Measurements from ENCODE around the gene LCN12.

LCN12 gene

DNA sequence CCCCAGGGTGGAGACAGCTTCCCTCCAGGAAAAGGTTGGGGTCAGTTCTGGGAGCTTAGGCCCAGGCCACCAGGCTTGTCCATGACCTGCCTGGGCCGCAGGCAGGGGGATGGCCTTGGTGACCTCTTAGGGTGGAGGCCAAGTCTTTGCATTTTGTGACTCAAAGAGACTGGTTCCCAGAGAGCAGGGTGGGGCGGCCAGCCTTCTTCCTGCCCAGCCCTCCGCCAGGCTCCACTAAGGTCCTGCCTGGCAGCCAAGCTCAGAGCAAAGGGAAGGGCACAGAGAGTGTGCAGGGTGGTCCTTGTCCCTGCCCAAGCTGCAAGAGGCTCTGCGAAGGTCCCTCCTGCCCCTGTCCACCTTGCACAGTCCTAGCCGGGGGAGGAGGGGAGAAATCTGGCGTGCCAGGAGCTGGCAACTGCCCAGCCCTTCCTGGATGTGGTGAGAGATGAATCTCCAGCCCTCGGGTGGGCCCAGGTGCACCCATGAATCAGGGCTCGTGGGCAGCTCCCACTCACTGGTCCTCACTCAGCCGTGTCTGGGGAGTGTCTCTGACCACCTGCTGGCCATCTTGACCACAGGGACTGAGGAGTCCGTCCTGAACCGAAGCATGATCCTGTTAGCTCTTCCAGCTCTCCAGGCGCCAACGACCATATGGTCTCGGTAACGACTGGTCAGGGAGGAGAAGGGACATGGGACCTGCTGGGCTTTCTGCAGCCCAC, 22.9 kb downstream of the LCN12 start:
- DNase-seq (ENCODE audit: low spot score): no peak

- no peak for DNase-seq (ENCODE audit: low spot score)
These were observed 23.6 kb downstream of the LCN12 start for GRCh38 chr9:136975644-136976043.

DNA sequence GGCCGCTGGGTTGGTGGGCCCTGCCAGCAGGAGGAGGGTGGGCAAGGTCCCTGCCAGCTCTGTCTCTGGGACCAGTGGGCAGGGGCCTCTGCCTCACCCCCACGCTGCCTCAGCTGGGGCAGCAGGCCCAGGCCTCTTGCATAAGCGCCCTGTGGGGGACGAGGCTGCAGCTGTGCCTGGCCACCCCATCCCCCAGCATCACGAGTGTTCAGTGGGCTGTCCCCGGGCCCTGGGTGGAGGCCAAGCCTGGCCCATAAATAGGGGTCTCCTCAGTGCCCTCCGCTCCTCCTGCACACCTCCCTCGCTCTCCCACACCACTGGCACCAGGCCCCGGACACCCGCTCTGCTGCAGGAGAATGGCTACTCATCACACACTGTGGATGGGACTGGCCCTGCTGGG, 25.1 kb downstream of the LCN12 start, which contains the start of gene PTGDS:
PTGDS (plus strand) TSS at position 282 of the 400 bp plus-strand sequence; CDS start at position 357, 75 bp downstream.
- no peak for DNase-seq (ENCODE audit: low spot score)

- no peak for DNase-seq (ENCODE audit: low spot score)
These were observed 25.6 kb downstream of the LCN12 start for GRCh38 chr9:136977649-136978072.

DNA sequence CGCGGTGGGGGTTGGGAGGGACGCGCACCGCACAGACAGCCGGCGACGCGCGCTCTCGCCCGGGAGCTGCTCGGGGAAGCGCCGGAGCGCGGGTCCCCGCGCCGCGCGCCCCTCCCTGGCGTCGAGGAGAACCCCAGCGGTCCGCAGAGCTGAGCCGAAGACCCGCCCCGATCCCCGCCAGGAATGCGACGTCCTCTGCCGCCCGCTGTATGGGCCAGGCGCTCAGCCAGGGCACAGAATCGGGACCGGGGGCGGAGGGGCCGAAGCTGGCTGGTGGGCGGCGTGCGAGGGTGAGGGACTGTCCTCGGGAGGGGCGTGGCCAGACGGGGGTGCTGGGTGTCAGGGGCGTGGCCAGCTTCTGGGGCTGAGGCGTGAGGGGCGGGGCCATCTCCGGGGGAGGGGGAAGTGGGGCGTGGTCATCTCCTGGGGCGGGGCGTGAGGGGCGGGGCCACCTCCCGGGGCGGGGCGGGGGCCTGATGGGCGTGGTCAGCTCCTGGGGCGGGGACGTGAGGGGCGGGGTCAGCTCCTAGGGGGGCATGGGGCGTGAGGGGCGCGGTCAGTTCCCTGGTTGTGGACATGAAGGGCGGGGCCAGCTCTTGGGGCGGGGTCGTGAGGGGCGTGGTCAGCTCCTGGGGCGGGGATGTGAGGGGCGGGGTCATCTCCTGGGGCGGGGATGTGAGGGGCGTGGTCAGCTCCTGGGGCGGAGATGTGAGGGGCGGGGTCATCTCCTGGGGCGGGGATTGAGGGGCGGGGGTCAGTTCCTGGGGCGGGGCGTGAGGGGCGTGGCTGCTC, 26.2 kb downstream of the LCN12 start:
- peak; percentile 78 for DNase-seq (ENCODE audit: low spot score)

- no peak for DNase-seq (ENCODE audit: low spot score)
These were observed 26.9 kb downstream of the LCN12 start for GRCh38 chr9:136978865-136979544.

DNA sequence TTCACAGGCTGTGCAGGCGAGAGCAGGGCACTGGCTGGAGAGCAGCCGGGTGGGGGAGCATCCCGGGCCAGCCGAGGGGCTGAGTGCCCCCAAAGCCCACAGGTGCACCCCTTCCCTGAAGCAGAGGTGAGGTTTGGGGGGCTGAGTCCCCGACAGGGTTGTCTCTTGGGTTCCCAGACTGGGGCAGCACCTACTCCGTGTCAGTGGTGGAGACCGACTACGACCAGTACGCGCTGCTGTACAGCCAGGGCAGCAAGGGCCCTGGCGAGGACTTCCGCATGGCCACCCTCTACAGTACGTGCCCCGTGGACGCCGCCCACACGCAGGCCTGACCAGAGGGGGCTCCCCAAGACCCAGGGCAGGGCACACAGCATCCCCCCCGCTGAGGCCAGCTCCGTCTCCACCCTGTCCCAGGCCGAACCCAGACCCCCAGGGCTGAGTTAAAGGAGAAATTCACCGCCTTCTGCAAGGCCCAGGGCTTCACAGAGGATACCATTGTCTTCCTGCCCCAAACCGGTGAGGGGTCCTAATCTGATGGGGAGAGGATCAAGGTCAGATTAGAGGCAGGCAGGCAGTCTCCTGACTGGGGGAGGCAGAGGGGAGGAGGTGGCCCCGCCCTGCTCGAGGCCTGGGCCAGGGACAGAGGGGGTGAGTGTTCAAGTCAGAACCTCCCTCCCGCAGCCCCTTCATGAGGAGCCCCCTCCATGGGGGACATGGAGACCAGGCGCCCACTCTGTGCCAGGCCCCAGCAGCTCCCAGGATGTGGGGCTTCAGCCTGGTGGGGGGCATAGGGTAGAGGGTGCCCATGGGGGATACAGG, 27.9 kb downstream of the LCN12 start:
- DNase-seq (ENCODE audit: low spot score): no peak

GRCh38 chr9:136980669-136981478, 28.8 kb downstream of the LCN12 start:
- no peak for DNase-seq (ENCODE audit: low spot score)

- no peak for DNase-seq (ENCODE audit: low spot score)
These were observed 29.6 kb downstream of the LCN12 start for GRCh38 chr9:136981588-136982231.

- no peak for DNase-seq (ENCODE audit: low spot score)
These were observed 30.4 kb downstream of the LCN12 start, which contains the start of gene LCNL1 for GRCh38 chr9:136982232-136983051. LCNL1 (plus strand) TSS chr9:136982993; CDS start chr9:136983587, 594 bp downstream.

- DNase-seq (ENCODE audit: low spot score): no peak
These were observed 31.1 kb downstream of the LCN12 start for GRCh38 chr9:136983167-136983566.

DNA sequence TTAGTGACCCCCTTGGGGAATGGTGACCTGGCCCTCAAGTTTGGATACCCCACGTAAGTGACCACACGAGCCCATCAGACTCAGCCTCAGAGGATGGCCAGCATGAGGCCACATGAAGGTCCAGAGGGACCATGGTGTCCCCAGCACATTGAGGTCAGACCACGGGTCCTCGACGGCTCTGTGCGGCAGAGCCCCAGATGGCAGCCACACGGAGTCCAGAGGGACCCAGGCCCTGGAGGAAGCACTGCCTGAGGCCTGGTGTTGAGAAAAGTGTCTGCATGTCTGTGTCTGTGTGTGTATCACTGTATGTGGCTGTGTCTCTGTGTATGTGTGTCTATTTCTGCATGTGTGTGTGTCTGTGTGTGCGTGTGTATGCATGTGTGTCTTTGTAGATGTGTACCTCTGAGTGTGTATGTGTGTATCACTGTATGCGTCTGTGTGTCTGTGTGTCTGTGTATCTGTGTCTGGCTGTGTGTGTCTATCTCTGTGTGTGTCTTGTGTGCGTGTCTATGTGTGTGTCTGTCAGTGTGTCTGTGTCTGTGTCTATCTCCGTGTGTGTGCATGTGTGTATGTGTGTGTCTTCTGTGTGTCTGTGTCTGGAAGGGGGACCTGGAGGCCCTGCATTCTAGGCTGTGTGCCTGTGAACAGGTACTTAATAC, 31.7 kb downstream of the LCN12 start:
- DNase-seq (ENCODE audit: low spot score): no peak

- no peak for DNase-seq (ENCODE audit: low spot score)
These were observed 32.5 kb downstream of the LCN12 start for GRCh38 chr9:136984464-136985026.

DNA sequence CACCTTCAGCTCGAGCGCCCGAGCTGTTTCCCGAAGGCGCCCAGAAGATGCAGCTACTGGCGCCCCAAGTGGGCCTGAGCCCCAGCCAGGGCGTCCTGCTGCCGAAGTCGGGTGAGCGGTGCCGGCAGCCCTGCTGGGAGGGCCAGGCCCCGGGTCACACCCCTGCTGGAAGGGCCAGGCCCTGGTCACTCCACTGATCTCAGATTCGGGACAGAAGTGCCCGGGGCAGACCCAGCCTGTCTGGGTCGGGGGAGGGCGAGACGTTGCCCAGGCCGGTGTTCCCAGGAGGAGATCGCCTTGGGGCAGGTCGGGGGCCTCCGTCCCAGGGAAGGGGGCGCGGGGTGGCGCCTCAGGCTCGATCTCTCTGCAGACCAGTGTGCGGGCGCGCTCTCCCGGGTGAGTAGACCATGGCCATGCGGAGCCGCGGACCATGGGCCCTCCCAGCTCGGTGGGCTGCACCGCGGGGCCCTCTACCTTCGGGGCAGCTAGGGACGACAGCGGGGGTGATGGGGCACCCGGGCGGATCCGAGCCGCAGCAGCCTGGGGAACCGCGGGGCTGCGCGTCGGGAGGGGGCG, 33.0 kb downstream of the LCN12 start:
- DNase-seq (ENCODE audit: low spot score): no peak

GRCh38 chr9:136985853-136986252, 33.8 kb downstream of the LCN12 start:
- DNase-seq (ENCODE audit: low spot score): no peak

DNA sequence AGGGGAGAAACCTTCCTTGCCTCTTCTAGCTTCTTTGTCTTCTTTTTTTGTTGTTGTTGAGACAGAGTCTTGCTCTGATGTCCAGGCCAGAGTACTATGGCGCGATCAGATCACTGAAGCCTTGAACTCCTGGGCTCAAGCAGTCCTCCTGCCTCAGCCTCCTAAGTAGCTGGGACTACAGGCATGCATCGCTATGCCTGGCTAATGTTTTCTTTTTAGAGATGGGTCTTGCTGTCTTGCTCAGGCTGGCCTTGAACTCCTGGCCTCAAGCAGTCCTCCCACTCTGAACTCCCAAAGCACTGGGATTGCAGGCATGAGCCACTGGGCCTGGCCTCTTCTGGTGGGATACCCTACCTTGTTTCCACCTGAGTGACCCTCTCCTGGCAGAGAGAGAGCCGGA, 36.8 kb downstream of the LCN12 start:
- no peak for DNase-seq (ENCODE audit: low spot score)

DNA sequence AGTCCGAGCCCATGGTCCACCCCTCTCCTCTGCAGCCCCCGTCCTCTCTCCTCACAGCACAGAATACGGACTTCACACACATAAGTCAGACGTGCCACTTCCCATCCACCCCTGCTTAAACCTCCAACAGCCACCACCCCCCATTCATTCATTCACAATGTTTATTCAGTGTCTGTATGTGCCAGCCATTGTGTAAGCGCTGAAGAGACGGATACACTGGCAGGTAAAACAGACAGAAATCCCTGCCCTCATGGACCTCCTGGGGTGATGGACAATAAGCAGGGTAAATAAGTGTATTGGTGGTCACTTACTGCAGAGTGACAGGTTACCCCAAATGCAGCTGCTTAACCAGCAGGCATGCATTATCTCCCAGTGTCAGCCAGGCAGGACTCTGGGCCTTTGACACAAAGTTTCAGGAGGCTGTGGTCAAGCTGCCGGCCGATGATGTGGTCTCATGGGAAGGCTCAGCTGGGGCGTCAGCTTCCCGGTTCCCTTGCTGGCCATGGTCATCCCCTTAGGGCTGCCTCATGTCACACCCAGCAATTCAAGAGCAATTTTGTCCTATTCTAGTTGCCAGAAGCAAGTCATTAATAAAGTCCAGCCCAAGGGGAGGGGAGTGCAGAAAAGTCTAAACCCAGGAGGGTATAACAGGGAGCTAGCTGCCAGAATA, 38.3 kb downstream of the LCN12 start:
- no peak for DNase-seq (ENCODE audit: low spot score)
